ENCODE results near the gene ZDHHC16.

ZDHHC16 gene

GRCh38 chr10:97506199-97506991 lies 60.4 kb downstream of the ZDHHC16 start:
- Histone ChIP-seq H3K9me3 (ENCODE audit: control insufficient read depth, insufficient read depth, low read length) (no peaks in the 10 kb centered on the region), H3K27ac (ENCODE audit: low read length) (no peak overlapping the region), H3K36me3 (ENCODE audit: control insufficient read depth, insufficient read depth, low read length) (no peaks in the 10 kb centered on the region), H3K4me3 (ENCODE audit: low read length) (no peak overlapping the region), H3K27me3 (ENCODE audit: control insufficient read depth, insufficient read depth, low read length) (no peaks in the 10 kb centered on the region), H3K4me1 (ENCODE audit: control insufficient read depth, insufficient read depth, low read length) (peaks cover 2% of the 10 kb centered on the region; the same call in 1 of the 2 replicates)
- WGBS (ENCODE audit: insufficient coverage, insufficient read length) = no CpG with 5 or more reads among the region's 3 CpGs
- no peak for DNase-seq (ENCODE audit: low read depth, low spot score)

All from iPS DF 6.9 (cell line).